ENCODE results near the gene COPS9.

GRCh38 chr2:240095556-240096523 is 40.3 kb downstream of the COPS9 start:
- no peak for TF ChIP-seq JUNB (IDR thresholded peaks at IDR 0.05)
- no peak for TF ChIP-seq ESRRA (IDR thresholded peaks at IDR 0.05; ENCODE audit: low read length)
- no peak for TF ChIP-seq CTCF (IDR thresholded peaks at IDR 0.05 in 2 of 3, conservative IDR thresholded peaks at IDR 0.05 in 1 of 3; ENCODE audit: control insufficient read depth in 2 of 3, extremely low read depth in 1 of 3, insufficient read depth in 1 of 3, low read depth in 3 of 3, low read length in 3 of 3)
- no peak for TF ChIP-seq POLR2AphosphoS5 (IDR thresholded peaks at IDR 0.05; ENCODE audit: low read length)
- TF ChIP-seq FOXK2 (IDR thresholded peaks at IDR 0.05), result no peak
- no peak for TF ChIP-seq TAF1 (IDR thresholded peaks at IDR 0.05; ENCODE audit: borderline replicate concordance, low read depth, low read length)
- no peak for TF ChIP-seq TCF12 (IDR thresholded peaks at IDR 0.05; ENCODE audit: low read depth, low read length)
